B cell (primary cell): ENCODE measurements around the gene HTRA3.

ENCODE experiments used
- EZH2 ChIP-seq: IDR thresholded peaks from 2 replicates; pipeline ENCODE4 v1.6.1; 2012; ENCODE audit warnings: borderline replicate concordance, low read depth, mild to moderate bottlenecking, moderate library complexity, low read length; ENCODE audit not compliant: insufficient read depth, poor library complexity, severe bottlenecking
- TF ChIP-seq, protein P1 (sequence below): fragments of 200-600 bp; IDR thresholded peaks from one replicate; pipeline ENCODE4 v1.8.0; 2022; ENCODE audit warnings: antibody characterized with exemption, mild to moderate bottlenecking

DNA sequence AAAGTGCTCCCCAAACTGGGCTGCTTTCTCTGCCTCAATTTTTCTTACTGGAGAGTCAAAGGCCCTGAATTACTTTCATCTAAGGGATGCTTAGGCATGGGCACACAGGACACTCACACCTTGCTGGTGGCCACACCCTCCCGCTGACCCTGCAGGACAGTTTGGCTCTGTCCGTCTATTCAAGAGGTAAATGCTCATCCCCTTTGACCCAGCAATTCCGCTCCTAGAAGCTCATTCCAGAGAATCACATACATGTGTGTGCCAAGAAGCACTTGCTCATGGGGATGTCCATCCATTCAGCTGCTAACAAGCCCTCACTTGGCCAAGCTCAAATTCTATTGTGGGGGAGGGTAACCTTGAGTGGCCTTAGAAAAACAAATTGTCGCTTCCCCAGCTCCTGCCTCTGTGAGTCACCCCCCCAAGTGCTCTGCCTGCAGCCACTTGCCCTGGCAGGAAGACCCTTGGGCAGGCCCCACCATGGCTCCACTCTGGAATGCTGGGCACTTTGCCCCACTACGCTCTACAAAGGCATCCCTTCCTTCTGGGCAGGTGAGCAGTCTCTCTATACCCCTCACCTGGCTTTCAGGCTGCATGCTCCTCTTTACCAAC, 54.5 kb downstream of the HTRA3 start:
- TF ChIP-seq, protein P1, sequence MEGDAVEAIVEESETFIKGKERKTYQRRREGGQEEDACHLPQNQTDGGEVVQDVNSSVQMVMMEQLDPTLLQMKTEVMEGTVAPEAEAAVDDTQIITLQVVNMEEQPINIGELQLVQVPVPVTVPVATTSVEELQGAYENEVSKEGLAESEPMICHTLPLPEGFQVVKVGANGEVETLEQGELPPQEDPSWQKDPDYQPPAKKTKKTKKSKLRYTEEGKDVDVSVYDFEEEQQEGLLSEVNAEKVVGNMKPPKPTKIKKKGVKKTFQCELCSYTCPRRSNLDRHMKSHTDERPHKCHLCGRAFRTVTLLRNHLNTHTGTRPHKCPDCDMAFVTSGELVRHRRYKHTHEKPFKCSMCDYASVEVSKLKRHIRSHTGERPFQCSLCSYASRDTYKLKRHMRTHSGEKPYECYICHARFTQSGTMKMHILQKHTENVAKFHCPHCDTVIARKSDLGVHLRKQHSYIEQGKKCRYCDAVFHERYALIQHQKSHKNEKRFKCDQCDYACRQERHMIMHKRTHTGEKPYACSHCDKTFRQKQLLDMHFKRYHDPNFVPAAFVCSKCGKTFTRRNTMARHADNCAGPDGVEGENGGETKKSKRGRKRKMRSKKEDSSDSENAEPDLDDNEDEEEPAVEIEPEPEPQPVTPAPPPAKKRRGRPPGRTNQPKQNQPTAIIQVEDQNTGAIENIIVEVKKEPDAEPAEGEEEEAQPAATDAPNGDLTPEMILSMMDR, result no peak
- TF ChIP-seq EZH2, result no peak
